Liver (tissue), 3 donors: ENCODE data around the gene LMNTD2.

Experiments used
- EGR1 ChIP-seq, 2 donors: IDR thresholded peaks; 2 replicates each; pipeline ENCODE4 v1.6.1; 2016 to 2018; ENCODE audit warnings: antibody characterized with exemption in 2 of 2, low read depth in 2 of 2
- RAD21 ChIP-seq, 2 donors: IDR thresholded peaks; 2 replicates each; pipeline ENCODE4 v1.6.1; 2016; ENCODE audit warnings: antibody characterized with exemption in 2 of 2, mild to moderate bottlenecking in 2 of 2
- RXRA ChIP-seq, 2 donors: IDR thresholded peaks; 2 replicates each; pipeline ENCODE4 v1.6.1; 2017 to 2018; ENCODE audit warnings: antibody characterized with exemption in 2 of 2, mild to moderate bottlenecking in 1 of 2
- SP1 ChIP-seq: IDR thresholded peaks from 2 replicates; pipeline ENCODE4 v1.6.1; 2018; ENCODE audit warnings: antibody characterized with exemption, mild to moderate bottlenecking
- TAF1 ChIP-seq: conservative IDR thresholded peaks from 2 replicates; pipeline ENCODE4 v1.6.1; 2016; ENCODE audit warnings: antibody characterized with exemption, mild to moderate bottlenecking
- TF ChIP-seq, protein P1 (sequence below): fragments of 150-350 bp; IDR thresholded peaks from 2 replicates; pipeline ENCODE4 v1.5.1; 2017; ENCODE audit warnings: improper control_type of control experiment, low read depth, low read length; ENCODE audit not compliant: missing input control
- TF ChIP-seq, protein P2 (sequence below): IDR thresholded peaks from 2 replicates; pipeline ENCODE4 v1.6.1; 2016; ENCODE audit warnings: antibody characterized with exemption, mild to moderate bottlenecking
- TF ChIP-seq, protein P3 (sequence below): IDR thresholded peaks from 2 replicates; pipeline ENCODE4 v1.6.1; 2016; ENCODE audit warnings: antibody characterized with exemption
- TF ChIP-seq, protein P4 (sequence below): IDR thresholded peaks from 2 replicates; pipeline ENCODE4 v1.6.1; 2016; ENCODE audit warnings: antibody characterized with exemption
- donor health status: healthy.
- donor health status: healthy.

DNA sequence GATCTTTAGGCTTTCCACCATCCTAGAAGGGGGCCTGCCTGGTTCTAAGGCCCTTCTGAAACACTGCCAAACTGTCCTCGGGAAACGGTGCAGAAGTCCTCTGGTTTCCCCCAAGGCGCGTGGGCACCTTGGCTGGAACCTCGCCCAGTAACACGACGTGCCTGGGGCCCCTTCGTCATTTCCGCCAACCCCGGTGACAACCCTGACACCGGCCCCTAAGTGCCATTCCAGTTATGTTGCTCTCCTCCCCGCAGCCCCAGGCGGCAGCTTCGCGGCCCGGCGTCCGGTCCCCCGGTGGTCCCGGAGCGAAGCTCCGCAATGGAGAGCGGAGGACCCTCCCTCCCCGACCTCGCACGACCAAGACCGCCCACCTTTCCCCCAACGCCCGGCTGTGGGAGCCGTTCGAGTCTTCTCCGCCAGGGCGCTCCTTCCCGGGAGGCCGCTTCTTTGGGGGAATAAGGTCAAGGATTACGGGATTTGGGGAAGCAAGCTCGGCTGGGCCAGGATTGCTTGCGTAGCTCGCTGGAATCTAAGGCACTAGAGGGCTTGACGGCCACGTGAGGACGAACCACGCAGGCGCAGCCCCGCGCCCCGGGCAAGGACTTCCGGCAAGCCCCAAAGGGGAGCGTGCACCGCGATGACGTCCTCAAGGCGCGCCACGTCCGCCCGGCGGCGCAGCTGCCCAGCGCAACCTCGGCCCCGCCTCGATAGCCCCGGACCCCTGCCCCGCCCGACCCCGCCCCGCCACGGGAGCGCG, 54.1 kb downstream of the LMNTD2 start:
- TF ChIP-seq, protein P1, sequence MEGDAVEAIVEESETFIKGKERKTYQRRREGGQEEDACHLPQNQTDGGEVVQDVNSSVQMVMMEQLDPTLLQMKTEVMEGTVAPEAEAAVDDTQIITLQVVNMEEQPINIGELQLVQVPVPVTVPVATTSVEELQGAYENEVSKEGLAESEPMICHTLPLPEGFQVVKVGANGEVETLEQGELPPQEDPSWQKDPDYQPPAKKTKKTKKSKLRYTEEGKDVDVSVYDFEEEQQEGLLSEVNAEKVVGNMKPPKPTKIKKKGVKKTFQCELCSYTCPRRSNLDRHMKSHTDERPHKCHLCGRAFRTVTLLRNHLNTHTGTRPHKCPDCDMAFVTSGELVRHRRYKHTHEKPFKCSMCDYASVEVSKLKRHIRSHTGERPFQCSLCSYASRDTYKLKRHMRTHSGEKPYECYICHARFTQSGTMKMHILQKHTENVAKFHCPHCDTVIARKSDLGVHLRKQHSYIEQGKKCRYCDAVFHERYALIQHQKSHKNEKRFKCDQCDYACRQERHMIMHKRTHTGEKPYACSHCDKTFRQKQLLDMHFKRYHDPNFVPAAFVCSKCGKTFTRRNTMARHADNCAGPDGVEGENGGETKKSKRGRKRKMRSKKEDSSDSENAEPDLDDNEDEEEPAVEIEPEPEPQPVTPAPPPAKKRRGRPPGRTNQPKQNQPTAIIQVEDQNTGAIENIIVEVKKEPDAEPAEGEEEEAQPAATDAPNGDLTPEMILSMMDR, result no peak
- TF ChIP-seq, protein P2, sequence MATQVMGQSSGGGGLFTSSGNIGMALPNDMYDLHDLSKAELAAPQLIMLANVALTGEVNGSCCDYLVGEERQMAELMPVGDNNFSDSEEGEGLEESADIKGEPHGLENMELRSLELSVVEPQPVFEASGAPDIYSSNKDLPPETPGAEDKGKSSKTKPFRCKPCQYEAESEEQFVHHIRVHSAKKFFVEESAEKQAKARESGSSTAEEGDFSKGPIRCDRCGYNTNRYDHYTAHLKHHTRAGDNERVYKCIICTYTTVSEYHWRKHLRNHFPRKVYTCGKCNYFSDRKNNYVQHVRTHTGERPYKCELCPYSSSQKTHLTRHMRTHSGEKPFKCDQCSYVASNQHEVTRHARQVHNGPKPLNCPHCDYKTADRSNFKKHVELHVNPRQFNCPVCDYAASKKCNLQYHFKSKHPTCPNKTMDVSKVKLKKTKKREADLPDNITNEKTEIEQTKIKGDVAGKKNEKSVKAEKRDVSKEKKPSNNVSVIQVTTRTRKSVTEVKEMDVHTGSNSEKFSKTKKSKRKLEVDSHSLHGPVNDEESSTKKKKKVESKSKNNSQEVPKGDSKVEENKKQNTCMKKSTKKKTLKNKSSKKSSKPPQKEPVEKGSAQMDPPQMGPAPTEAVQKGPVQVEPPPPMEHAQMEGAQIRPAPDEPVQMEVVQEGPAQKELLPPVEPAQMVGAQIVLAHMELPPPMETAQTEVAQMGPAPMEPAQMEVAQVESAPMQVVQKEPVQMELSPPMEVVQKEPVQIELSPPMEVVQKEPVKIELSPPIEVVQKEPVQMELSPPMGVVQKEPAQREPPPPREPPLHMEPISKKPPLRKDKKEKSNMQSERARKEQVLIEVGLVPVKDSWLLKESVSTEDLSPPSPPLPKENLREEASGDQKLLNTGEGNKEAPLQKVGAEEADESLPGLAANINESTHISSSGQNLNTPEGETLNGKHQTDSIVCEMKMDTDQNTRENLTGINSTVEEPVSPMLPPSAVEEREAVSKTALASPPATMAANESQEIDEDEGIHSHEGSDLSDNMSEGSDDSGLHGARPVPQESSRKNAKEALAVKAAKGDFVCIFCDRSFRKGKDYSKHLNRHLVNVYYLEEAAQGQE, result peak; percentile 20
- TF ChIP-seq SP1 (no peak), RAD21 (IDR thresholded peaks at IDR 0.05) (no peak), EGR1 (IDR thresholded peaks at IDR 0.05; ENCODE audit: low read depth in 2 of 2) (no peak), RXRA (IDR thresholded peaks at IDR 0.05) (peak in 1 of 2 donors; percentile 26), TAF1 (no peak)
- TF ChIP-seq, protein P3, sequence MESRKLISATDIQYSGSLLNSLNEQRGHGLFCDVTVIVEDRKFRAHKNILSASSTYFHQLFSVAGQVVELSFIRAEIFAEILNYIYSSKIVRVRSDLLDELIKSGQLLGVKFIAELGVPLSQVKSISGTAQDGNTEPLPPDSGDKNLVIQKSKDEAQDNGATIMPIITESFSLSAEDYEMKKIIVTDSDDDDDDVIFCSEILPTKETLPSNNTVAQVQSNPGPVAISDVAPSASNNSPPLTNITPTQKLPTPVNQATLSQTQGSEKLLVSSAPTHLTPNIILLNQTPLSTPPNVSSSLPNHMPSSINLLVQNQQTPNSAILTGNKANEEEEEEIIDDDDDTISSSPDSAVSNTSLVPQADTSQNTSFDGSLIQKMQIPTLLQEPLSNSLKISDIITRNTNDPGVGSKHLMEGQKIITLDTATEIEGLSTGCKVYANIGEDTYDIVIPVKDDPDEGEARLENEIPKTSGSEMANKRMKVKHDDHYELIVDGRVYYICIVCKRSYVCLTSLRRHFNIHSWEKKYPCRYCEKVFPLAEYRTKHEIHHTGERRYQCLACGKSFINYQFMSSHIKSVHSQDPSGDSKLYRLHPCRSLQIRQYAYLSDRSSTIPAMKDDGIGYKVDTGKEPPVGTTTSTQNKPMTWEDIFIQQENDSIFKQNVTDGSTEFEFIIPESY, result no peak
- TF ChIP-seq, protein P4, sequence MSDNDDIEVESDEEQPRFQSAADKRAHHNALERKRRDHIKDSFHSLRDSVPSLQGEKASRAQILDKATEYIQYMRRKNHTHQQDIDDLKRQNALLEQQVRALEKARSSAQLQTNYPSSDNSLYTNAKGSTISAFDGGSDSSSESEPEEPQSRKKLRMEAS, result no peak
